Fibroblast of mammary gland (primary cell): Measurements from ENCODE around the gene ENDOU.

Experiments
- DNase-seq: peaks from one replicate; pipeline ENCODE4 v3.0.0-alpha.2; 2010; ENCODE audit warnings: low read depth
- H3K4me3 ChIP-seq: 2 replicates; pipeline ENCODE4 v1.5.1; 2011; ENCODE audit warnings: low read depth, mild to moderate bottlenecking, low read length, moderate library complexity; ENCODE audit not compliant: control insufficient read depth
- CTCF ChIP-seq: conservative IDR thresholded peaks from 2 replicates; pipeline ENCODE4 v1.5.1; 2011; ENCODE audit warnings: low read depth, low read length, inconsistent platforms; ENCODE audit not compliant: control insufficient read depth, insufficient read depth

The ENDOU gene

GRCh38 chr12:47737936-47738594 lies 12.8 kb upstream of the ENDOU start:
- no peak for DNase-seq
- TF ChIP-seq CTCF, result no peak
- H3K4me3 ChIP-seq, result no peak overlapping the region

GRCh38 chr12:47736877-47737676 lies 11.8 kb upstream of the ENDOU start:
- peak overlapping the region; percentile 15 for H3K4me3 ChIP-seq

GRCh38 chr12:47736216-47736615 lies 10.9 kb upstream of the ENDOU start:
- no peak for DNase-seq

More at GRCh38 chr12:47736877-47737676, 11.8 kb upstream of the ENDOU start:
- DNase-seq, result peak; percentile 89
- no peak for TF ChIP-seq CTCF

GRCh38 chr12:47735649-47736048 lies 10.4 kb upstream of the ENDOU start:
- peak; percentile 42 for DNase-seq
- no peak for TF ChIP-seq CTCF
- H3K4me3 ChIP-seq, result no peak overlapping the region

More at GRCh38 chr12:47736216-47736615, 10.9 kb upstream of the ENDOU start:
- H3K4me3 ChIP-seq, result no peak overlapping the region
- TF ChIP-seq CTCF, result no peak

- no peak for DNase-seq
- no peak overlapping the region for H3K4me3 ChIP-seq
- TF ChIP-seq CTCF, result no peak
These were observed 9.6 kb upstream of the ENDOU start for GRCh38 chr12:47734725-47735480.

- H3K4me3 ChIP-seq, result no peak overlapping the region
- no peak for DNase-seq
- no peak for TF ChIP-seq CTCF
These were observed 7.9 kb upstream of the ENDOU start for GRCh38 chr12:47733142-47733541.
